VCaP (cell line): Measurements from ENCODE around the gene KLC1.

Experiments
- H3K27ac ChIP-seq: fragments of 450-650 bp; 2 replicates; pipeline ENCODE4 v1.5.1; 2017
- TF ChIP-seq, protein P1 (sequence below): fragments of 450-650 bp; conservative IDR thresholded peaks from 2 replicates; pipeline ENCODE4 v1.5.1; 2017; ENCODE audit warnings: mild to moderate bottlenecking, moderate library complexity

KLC1 gene

DNA sequence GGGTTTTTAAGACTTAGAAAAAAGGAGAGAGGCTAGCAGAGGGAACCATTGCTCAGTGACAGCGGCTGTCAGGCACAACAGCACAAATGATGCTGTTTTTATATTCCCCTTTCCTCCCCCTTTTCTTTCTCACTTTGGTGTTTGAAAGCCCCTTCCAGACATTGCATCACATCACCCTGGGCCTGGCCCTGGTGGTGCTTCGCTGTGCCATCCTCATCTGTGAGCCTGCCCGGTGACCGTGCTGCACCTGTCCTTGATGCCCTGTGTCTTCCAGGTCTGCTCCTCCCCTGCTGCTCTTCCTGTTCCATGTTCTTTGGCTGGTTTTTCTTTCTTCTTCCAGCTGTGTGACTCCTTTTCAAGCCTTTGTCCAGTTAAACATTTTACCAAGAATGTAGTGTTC, 24.8 kb downstream of the KLC1 start:
- TF ChIP-seq, protein P1, sequence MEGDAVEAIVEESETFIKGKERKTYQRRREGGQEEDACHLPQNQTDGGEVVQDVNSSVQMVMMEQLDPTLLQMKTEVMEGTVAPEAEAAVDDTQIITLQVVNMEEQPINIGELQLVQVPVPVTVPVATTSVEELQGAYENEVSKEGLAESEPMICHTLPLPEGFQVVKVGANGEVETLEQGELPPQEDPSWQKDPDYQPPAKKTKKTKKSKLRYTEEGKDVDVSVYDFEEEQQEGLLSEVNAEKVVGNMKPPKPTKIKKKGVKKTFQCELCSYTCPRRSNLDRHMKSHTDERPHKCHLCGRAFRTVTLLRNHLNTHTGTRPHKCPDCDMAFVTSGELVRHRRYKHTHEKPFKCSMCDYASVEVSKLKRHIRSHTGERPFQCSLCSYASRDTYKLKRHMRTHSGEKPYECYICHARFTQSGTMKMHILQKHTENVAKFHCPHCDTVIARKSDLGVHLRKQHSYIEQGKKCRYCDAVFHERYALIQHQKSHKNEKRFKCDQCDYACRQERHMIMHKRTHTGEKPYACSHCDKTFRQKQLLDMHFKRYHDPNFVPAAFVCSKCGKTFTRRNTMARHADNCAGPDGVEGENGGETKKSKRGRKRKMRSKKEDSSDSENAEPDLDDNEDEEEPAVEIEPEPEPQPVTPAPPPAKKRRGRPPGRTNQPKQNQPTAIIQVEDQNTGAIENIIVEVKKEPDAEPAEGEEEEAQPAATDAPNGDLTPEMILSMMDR, result no peak
- H3K27ac ChIP-seq, result peak overlapping the region; percentile 3; the same call in 1 of the 2 replicates

DNA sequence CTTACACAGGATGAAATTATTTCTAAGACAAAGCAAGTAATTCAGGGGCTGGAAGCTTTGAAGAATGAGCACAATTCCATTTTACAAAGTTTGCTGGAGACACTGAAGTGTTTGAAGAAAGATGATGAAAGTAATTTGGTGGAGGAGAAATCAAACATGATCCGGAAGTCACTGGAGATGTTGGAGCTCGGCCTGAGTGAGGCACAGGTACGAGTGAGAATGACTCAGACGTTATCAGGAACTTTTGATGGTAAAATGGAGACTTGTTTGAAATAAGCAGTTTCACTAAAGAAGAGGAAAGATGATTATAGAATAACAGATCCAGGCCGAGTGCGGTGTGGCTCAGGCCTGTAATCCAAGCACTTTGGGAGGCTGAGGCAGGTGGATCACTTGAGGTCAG, 25.6 kb downstream of the KLC1 start:
- TF ChIP-seq, protein P1, result no peak
- H3K27ac ChIP-seq, result no peak overlapping the region

DNA sequence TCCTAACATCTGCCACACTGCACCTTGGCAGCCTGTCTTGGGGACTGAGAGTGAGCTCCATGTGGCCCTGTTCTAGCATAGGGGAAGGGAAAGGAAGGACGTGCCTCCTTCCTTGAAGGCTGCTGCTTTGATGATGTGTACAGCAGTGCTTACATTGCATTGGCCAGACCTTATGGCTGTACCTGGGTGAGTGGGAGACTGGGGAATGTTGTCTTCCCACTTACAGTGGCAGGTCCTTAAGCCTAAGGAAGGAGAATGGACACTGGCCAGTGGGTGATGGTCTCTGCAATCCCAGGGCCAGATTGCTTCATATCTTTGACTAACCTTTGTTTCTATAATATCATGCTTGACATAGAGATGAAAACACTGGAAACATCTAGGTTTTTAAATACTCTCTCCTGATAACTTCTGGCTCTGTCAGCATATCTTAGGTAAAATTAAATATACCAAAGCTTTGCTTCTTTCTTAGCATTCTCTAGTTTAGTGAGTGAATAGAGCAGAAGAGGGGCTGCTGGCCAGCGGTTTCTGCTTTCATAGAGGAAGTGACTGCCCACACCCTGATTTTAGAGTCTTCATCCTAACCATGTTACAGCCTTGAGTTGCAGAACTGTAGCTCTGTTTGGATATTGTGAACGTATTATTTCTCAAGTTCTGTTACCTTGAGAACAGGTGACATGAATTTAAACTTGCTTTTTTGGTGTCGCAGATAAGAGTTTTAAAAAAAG, 27.2 kb downstream of the KLC1 start:
- TF ChIP-seq, protein P1, result no peak
- no peak overlapping the region for H3K27ac ChIP-seq

DNA sequence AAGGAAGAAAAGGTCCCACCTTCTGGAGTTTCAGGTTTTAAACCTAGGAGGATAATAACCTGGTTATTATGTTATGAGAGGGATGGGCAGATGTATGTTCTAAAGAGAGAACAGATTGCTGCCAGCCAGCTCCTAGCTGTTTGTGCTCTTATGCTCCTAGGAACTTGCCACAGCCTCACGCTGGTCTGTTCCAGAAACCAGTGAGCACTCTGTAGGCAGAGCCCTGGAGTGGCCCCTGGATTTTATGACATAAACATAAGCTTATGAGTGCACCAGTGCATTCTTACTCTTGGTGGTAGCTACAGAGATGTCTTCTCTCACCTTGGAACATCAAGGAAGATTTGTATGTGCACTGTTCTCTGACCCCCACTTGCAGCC, 27.7 kb downstream of the KLC1 start:
- H3K27ac ChIP-seq, result no peak overlapping the region
- TF ChIP-seq, protein P1, result no peak

DNA sequence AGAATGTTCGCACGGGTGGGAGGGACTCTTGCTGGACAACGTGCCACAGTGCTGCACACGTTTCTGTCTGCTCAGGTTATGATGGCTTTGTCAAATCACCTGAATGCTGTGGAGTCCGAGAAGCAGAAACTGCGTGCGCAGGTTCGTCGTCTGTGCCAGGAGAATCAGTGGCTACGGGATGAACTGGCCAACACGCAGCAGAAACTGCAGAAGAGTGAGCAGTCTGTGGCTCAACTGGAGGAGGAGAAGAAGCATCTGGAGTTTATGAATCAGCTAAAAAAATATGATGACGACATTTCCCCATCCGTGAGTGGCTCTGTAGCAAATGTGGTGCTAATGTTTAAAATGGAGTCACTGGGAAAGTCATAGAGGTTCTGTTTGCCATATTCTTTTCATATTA, 28.5 kb downstream of the KLC1 start:
- TF ChIP-seq, protein P1, result no peak
- no peak overlapping the region for H3K27ac ChIP-seq

DNA sequence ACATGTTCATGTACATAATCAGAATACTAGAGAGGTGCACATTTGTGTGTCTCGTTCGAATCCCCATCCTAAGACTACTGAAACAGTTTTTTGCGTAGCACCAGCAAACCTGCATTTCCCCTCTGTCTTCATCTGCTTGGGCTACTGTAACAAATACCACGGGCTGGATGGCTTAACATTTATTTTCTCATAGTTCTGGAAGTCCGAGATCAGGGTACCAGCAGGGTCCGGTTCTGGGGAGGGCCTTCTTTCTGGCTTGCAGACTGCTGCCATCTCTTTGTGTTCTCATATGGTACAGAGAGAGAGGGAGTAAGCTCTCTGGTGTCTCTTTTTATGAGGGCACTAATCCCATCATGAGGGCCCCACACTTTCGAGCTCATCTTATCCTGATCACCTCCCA, 30.6 kb downstream of the KLC1 start:
- H3K27ac ChIP-seq, result no peak overlapping the region
- TF ChIP-seq, protein P1, result no peak

DNA sequence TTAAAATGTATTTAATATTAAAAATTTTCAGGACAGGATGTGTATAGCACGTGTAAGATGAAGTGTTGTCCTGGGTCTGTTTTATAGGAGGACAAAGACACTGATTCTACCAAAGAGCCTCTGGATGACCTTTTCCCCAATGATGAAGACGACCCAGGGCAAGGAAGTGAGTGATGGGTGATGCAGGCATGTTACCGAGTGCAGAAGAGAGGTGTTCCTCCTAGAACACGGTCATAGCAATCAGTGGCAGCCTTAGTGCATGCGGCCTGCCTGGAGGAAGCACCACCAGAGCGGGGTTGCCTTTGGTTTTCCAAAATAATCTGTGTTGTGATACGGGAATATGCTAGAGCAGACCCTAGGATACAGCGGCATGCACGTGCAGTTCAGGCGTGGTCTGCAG, 33.0 kb downstream of the KLC1 start:
- H3K27ac ChIP-seq, result no peak overlapping the region
- TF ChIP-seq, protein P1, result no peak
